HG03520 (cell line): Measurements from ENCODE around the gene PPP4R3B.

ENCODE experiments used
- ATAC-seq: cut with Tn5 transposase; IDR thresholded peaks from one replicate; pipeline ENCODE4 v1.9.1; 2021; ENCODE audit warnings: mild to moderate bottlenecking, moderate library complexity; ENCODE audit not compliant: unreplicated experiment

Gene PPP4R3B

GRCh38 chr2:55617175-55618024 is at the start of gene PPP4R3B:
Gene PPP4R3B, minus strand, starts transcription at chr2:55617622. Its CDS starts 337 bp downstream, at chr2:55617285.
- peak; percentile 73 for ATAC-seq

- no peak for ATAC-seq
Measured at GRCh38 chr2:55653255-55653654, 35.8 kb upstream of the PPP4R3B start.

- ATAC-seq, result no peak
Measured at GRCh38 chr2:55649211-55649610, 31.8 kb upstream of the PPP4R3B start.

GRCh38 chr2:55636831-55637230 is 19.4 kb upstream of the PPP4R3B start:
- ATAC-seq, result no peak

- ATAC-seq, result no peak
Measured at GRCh38 chr2:55628931-55629330, 11.5 kb upstream of the PPP4R3B start.

DNA sequence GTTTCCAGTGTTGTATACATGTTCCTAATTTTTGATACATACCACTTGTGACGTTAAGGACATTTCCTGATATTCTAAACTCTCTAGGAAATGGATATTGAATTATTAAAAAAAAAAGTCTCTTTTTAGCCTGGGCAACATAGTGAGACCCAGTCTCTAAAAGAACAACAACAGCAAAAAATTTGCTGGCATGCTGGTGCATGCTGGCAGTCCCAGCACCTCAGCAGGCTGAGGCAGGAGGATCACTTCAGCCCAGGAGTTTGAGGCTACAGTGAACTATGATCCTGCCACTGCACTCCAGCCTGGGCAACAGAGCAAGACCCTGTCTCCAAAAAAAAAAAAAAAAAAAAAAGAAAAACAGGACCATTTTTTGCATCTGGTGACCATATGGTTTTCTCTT is 10.5 kb upstream of the PPP4R3B start:
- ATAC-seq, result no peak

- no peak for ATAC-seq
Measured at GRCh38 chr2:55621802-55622201, 4.4 kb upstream of the PPP4R3B start.

GRCh38 chr2:55620123-55620779 is 2.8 kb upstream of the PPP4R3B start:
- no peak for ATAC-seq

GRCh38 chr2:55618275-55619055 is 1.0 kb upstream of the PPP4R3B start:
- ATAC-seq, result peak; percentile 36

DNA sequence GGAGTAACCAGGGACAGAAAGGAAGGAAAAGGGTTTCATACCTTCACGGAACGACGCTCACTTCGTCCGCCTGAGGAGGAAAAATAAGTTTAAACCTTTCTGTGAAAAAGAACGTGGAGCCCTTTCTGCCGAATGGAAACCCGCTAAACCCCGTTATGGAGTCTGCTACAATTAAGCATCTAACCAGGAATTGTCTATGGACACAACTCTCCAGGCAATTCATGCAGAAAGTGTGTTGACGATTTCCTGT is 528 bp upstream of the PPP4R3B start:
- no peak for ATAC-seq

DNA sequence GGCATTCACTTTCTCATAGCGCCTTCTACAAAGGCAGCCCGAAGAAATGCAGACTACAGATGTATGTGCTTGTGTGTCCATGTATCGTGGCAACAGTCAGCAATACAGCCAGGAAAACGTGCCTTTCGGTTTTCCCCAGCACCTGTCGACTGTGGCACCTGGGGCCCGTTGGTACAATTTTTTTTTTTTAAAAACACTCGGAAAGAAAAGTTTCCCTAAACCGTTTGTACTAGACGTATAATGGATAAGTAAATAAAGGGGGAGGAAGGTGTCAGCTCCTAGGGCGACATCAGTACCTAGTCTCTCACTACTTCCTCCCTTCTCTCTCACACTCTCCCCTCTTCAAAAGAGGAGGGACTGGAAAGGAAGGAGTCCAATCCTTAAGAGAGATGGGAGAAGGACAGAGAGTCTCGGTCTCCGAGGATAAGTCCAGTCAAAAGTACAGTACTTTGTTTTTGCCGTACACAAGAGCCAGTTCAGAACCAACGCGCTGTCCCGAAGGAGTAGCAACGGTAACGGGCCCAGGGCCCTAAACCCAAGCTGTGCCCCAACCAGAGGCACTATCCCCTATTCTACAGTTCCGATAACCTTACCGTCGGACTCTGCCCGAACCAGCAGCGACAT is 759 bp downstream of the PPP4R3B start:
- ATAC-seq, result peak; percentile 33

- no peak for ATAC-seq
Measured at GRCh38 chr2:55611997-55612396, 5.4 kb downstream of the PPP4R3B start.

DNA sequence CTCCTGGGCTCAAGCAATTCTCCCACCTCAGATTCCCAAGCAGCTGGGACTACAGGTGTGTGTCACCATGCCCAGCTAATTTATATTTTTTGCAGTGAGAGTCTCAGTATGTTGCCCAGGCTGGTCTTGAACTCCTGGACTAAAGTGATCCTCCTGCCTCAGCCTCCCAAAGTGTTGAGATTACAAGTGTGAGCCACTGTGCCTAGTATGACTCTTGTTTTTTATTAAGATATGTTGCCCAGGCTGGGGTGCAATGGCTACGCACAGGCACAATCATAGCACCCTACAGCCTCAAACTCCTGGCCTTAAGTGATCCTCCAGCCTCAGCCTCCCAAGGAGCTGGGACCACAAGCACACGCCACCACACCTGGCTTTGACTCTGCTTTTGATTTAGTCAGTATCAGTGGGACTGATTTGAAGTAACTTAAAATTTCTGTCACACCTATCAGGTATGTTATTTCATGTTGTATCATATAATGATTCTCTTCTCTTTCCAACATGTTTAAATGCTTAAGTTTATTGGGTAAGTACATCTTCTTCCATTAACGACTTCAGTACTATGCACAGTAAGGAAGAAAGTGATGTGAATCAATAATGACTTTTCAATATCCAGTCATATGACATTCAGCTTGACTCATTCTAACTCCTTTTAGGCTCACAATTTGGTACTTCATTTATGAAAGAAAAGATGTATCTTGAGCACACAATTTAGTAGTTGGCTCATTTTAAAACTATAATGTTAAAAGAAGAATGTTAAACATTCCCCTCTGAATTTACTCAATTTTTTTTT is 6.3 kb downstream of the PPP4R3B start:
- no peak for ATAC-seq

- ATAC-seq, result no peak
Measured at GRCh38 chr2:55609938-55610578, 7.4 kb downstream of the PPP4R3B start.

- no peak for ATAC-seq
Measured at GRCh38 chr2:55609193-55609794, 8.1 kb downstream of the PPP4R3B start.

GRCh38 chr2:55607717-55608116 is 9.7 kb downstream of the PPP4R3B start:
- ATAC-seq, result no peak

- ATAC-seq, result no peak
Measured at GRCh38 chr2:55604027-55604565, 13.3 kb downstream of the PPP4R3B start.

DNA sequence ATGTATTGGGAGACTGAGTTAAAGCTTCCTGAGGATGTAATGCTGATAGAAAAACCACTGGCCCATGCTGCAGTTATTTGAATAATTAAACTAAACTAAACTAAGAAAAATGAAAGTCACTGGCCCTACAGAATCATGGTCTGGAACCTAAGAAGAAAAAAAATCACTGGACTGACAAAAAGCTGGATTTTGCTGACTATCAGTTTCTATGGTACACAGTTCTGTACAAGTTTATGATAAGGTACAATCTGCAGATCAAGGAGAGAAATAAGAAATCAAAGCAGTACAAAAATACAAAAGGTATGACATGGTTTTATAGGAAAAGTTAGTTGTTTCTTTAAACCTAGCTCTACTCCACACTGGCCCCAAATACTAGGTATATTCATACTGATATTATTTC is 15.6 kb downstream of the PPP4R3B start:
- ATAC-seq, result no peak

DNA sequence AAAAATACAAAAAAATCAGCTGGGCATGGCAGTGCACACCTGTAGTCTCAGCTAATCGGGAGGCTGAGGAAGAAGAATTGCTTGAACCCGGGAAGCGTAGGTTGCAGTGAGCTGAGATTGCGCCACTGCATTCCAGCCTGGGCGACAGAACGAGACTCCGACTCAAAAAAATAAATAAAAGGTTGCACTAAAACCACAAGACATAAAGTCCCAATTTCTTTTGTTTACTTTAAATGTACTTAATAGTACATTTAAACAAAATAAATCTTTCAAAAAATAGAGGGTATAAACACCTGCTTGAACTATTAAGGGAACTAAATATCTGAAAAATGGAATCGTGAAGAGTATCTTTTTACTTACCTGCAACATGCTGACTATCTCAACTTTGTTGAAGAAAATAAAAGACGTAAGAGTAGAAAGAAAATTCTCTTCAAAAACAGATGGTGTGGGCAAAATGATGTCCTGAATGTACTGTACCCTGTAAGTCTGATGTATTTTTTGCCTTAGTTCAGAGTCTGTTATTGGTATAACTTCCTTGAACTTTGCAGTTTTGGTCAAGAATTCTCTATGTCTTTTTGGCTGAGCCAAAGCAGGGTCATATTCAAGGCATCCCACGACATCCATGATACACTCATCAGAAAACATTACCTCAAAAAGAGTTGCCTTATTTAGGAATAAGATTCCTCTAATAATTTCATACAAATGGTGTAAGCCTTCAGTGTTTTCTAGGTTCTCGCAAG is 19.2 kb downstream of the PPP4R3B start:
- no peak for ATAC-seq
